Activated T-helper 1 cell treated with anti-CD3 and anti-CD28 coated beads, Interleukin-2, amount 50 U/mL, for 16 hours (primary cell): ENCODE measurements around the gene PYGL.
"Not testable (repeated sequence)": the region's sequence is repeated elsewhere in the genome, so short reads cannot be mapped to it uniquely, and the experiment has no call there.

Experiments used
- DNase-seq, 2 donors: peaks; one replicate each; pipeline ENCODE4 v3.0.0-alpha.2; 2020; ENCODE audit warnings: low read depth in 1 of 2, low spot score in 1 of 2

Gene PYGL

DNA sequence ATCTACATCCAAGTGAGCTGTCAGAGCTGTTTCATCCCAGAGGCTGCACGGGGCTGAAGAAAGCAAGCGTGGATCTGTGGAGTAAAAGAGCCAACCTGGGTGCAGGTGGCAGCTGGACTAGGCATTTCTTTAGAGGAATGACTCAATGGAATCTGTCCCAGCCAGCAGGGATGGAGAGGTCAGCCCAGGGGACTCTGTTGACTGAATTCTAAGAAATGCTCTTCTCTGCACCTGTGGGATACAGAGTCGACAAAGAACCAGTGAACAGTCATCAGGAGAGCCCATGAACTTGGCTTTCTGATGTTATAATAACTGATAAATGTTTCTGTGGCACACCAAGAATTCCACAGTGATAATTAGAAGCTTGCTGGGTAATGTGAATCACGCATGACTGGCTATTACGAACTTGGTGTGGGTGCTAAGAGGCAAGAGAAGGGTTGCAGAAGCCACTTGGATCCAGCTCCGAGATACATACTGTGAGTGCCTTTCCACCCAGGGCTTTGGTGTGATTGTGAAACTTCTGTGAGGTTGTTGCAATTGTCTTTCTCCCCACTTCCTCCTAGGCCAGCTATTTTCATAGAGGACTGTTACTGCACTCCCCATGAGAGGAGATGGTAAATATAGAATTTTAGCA is 16.2 kb downstream of the PYGL start:
- DNase-seq = no peak

DNA sequence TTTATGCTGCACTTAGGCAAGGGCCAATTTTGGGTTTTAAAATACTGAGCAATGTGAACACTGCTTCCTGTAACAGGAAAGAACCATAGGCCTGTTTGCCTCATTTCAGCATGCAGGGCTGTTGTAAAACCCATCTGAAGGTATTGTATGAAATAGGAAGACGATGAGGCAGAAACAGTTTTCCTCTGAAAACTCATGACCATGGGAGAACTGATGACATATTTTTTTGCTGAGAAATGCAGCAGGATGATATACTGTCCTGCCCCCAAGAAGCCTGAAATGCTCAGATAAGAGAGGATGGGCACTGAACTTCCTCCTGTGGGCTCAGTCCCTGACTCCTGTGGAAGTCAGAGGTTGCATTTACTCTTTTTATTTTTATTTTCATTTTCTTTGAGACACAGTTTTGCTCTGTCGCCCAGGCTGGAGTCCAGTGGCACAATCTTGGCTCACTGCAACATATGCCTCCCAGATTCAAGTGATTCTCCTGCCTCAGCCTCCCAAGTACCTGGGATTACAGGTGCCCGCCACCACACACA is 17.4 kb downstream of the PYGL start:
- no peak for DNase-seq

DNA sequence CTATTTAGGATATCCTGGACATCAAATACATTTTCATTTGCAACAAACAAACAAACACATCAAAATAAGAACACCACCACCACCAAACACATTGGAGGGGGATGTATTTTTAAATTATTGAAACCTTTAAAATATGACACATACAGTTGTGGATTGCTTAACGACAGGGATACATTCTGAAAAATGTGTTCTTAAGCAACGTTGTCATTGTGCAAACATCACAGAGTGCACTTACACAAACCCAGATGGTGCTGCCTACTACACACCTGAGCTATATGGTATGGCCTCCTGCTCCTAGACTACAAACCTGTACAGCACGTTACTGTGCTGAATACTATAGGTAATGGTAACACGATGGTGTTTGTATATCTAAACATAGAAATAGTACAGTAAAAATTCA is 19.4 kb downstream of the PYGL start:
- no peak for DNase-seq

GRCh38 chr14:50924236-50924635 is 20.0 kb downstream of the PYGL start:
- DNase-seq = no peak

- no peak for DNase-seq
Observed at GRCh38 chr14:50922803-50923202, 21.5 kb downstream of the PYGL start.

DNA sequence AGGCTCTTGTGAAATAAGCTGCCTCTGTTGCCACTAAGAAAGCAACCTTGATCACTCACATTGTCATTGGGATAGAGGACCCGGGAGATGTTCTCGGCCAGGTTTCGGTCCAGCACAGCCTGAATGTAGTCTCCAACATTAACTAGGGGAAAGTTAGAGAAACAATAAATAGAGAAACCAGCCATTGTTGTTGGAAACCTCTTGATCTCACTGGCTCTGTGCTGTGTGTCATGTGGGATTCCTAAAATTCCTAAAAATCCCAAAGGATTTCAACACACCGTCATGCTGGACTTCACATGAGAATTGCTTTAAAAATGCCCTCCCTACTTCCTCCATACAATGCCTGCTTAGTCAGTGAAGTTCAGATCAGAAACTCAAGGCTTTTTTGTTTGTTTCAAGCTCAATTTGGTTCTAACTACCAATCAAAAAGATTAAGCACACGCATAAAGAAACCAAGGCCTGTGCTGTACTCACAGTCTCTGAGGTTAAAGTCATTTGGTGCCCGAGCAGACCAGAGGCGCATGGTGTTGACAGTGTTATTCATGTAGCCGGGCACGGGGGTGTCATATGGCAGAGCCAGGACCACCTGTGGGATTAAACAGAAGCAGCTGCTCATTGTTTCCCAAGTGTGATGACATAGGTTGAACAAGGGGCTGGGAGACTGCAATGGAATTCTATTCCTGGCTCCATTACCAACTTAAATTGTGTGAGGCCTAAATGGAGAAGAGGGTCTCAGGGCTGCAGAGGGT is 23.6 kb downstream of the PYGL start:
- DNase-seq = no peak

- DNase-seq = not testable (repeated sequence)
Observed at GRCh38 chr14:50919524-50919923, 24.8 kb downstream of the PYGL start.

DNA sequence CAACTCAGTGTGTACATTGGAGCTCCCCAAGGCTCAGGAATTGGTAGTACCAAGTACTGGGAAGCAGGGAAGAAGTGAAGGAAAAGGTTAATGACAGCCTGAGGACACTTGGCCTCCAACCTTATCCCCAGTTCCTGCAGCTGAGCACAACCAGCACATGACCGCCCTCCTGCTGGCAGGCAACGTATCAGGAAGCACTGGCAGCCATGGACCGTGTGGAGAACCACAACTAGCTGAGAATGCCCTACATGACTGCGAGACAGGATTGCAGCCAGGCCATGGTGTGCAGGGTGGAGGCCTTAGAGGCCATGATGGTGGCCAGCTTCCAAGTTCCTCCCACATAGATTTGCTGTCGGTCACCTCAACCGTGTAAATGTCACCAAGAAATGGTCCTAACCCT is 26.8 kb downstream of the PYGL start:
- DNase-seq = no peak

DNA sequence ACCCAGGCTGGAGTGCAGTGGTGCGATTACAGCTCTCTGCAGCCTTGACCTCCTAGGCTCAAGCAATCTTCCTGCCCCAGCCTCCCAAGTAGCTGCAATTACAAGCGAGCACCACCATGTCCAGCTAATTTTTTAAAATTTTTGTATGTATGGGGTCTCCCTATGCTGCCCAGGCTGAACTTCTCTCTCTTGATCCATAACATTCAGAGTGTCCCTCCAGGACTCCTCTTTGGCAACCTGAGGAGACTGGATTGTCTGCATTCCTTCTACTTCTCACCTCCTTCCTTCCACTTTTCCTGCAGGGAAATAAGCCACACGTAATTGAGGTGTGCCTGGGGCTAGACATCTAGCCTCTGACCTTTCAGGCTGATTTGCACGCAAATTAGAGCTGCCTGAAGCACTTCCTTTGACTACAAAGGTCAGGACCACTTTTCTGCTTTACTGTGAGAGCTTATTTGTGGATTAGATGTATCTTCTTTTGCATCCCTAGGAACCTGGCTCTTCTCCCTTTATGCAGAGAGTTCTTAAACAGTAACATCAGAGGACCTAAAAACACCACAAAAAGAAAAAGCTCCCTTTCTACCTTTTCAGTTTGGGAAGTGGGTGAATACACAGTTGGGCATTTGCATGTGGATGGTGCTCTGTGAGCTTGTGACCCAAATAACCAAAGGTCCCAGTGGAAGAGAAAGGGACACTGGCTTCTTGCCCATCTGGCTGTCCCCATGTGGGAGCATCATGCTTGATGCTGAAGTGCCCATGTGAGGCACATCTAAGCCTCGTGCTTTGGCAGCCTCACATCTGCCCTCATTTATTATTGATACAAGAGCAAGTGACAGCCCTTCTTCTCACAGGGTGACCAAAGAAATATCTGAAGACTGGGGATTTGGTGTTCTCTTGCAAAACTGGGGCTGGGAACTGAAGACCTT is 33.5 kb downstream of the PYGL start:
- no peak for DNase-seq

DNA sequence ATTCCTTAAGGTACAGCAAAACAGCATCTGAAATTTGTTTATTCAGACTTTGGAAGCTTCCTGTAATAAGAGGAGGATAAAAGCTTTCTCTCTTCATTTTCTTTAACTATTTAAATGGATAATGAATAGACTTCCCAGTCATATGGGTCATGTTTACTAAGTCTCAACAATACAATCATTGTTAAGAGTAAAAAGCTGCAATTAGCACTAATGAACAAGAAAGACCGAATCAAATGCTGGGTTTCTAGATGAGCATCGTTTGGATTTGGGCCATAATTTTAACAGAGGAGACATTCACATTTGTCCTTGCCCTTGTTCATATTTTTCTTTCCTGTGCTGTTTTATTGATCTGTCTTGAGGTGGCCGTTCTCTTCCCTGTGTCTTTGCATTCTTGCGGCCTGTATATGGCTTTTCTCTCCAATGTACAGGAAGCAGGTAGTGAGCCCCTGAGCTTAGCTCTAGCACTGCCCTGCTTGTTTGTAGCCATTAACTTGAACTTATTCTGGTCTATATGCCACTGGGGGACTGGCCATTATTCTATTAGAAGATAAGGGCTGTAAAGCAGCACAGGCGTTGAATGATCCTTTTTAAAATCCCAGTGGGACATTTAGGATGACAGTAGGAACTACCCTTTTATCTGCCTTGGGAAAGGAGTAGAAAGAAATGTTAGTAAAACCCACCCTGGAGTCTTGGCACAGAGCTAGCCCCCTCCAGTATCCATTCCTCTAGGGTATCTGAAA is 37.8 kb downstream of the PYGL start:
- no peak for DNase-seq

DNA sequence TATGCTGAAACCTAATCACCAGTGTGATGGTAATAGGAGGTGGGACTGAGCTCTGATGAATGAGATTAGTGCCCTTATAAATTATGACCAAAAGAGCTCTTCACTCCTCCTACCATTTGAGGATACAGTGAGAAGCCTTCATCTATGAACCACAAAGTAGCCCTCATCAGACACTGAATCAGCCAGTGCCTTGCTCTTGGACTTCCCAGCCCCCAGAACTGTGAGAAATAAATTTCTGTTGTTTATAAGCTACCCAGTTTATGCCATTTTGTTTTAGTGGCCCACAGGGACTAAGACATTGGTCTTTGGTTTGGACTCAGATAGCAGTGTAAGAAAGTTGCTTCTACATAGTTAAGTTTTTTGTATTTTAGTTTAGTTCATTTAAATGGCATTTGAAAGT is 39.6 kb downstream of the PYGL start:
- DNase-seq = no peak

- no peak for DNase-seq
Observed at GRCh38 chr14:50901361-50901760, 42.9 kb downstream of the PYGL start.

GRCh38 chr14:50897658-50898175 is 46.6 kb downstream of the PYGL start:
- DNase-seq = no peak

DNA sequence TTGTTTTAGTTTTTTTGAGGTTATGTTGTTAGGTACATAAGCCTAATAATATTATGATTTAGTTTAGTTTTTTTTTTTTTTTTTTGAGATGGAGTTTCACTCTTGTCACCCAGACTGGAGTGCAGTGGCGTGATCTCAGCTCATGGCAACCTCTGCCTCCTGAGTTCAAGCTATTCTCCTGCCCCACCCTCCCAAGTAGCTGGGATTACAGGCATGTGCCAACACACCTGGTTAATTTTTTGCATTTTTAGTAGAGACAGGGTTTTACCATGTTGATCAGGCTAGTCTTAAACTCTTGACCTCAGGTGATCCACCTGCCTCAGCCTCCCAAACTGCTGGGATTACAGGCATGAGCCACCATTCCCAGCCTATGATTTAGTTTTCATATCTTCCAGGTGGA is 47.3 kb downstream of the PYGL start:
- DNase-seq = not testable (repeated sequence)

DNA sequence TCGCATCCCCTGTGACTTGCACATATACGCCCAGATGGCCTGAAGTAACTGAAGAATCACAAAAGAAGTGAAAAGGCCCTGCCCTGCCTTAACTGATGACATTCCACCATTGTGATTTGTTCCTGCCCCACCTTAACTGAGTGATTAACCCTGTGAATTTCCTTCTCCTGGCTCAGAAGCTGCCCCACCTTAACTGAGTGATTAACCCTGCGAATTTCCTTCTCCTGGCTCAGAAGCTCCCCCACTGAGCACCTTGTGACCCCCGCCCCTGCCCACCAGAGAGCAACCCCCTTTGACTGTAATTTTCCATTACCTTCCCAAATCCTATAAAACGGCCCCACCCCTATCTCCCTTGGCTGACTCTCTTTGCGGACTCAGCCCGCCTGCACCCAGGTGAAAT is 47.9 kb downstream of the PYGL start:
- not testable (repeated sequence) for DNase-seq

- DNase-seq = no peak
Observed at GRCh38 chr14:50892255-50892654, 52.0 kb downstream of the PYGL start.

DNA sequence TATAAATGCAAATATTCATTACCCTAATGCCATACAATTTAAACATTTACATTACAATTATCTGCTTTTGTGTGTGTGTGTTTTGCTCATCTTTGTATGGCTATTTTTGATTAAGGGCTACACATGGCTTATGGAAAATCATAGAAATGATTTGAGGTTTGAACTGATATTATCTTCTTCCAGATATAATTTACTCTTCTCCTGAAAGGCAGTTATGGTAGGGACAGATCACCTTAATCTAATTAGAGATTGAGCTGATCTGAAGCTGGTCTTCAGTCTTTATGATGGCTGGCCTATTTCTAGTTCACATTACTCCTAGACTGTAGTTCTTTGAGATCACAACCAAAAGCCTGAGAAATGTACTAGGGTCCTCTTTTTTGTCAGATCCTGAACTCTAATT is 56.8 kb downstream of the PYGL start:
- DNase-seq = no peak

DNA sequence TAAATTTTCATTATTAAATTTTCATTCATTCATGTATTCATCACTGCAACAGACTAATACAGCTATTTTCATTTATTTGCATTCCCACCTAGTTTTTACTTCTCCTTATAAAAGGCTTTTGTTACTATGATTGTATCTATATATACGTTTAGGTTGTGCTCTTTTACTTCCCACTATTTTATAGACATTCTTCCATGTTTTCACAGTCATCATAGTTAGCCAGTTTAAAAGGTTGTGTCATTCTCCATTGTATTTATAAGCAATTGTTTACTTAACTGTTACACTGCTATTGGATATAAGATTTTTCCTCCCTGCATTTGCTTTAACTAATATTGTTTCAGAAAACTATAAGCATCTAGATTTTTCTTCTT is 60.5 kb downstream of the PYGL start:
- DNase-seq = no peak

DNA sequence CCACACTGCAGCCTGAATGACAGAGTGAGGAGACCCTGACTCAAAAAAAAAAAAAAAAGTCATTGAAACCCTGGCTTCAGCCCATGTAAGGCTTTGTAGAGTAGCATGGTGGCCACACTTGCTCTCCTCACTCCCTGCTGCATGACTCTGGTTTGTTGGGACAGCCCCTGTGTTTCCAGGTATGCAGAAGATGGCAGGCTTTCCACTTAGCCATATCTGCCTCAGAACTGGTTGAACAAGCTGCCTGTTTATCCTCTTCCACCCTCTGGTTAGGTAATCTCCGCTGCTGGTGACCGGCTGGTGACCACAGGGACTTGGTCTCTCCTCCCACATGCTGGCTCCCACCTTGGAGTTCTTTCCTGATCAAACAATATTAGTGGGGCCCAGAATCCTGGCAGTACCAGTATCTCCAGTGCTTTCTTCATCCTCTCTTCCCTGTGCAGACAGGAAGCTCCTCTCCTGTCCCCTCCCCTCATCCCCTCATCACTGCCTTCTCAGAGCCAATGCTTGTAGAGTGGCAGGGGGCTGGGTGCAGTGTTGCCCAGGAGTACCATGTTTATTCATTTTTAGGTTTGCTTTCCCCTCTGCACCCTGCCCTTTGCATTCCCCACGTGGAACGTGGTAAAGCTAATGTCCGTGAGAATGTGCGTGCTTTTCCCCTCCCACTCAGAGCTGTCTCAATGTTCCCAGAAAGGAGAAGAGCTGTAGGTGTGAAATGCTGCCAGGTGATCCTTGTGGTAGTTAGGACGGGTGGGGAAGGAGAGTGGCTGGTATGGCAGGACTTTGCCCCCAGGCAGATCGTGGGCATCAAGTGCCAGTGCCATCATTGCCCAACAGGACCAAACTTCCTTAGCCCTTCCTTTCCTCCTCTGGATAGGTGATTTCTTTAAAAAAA is 61.1 kb downstream of the PYGL start:
- no peak for DNase-seq
